ENCODE measurements around the gene MAP9.

DNA sequence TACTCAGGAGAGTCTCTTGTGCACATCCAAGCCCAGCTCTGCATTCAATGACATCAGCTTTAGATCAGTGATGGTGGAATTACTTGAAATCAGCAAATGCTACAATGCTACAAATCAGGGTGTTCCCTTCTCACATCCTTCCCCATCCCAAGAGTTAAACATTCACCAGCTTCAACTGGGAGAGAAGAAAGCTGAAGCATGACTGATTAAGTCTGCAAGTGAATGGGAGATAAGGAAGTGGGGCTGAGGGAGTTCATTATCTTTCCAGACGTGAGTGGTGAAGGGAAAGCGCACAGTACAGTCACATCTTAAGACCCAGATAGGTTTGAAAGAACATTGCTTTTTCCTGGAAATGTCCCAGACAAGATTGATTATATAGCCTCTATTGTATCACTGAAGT is 26.2 kb upstream of the MAP9 start:
- TF ChIP-seq, protein P1, sequence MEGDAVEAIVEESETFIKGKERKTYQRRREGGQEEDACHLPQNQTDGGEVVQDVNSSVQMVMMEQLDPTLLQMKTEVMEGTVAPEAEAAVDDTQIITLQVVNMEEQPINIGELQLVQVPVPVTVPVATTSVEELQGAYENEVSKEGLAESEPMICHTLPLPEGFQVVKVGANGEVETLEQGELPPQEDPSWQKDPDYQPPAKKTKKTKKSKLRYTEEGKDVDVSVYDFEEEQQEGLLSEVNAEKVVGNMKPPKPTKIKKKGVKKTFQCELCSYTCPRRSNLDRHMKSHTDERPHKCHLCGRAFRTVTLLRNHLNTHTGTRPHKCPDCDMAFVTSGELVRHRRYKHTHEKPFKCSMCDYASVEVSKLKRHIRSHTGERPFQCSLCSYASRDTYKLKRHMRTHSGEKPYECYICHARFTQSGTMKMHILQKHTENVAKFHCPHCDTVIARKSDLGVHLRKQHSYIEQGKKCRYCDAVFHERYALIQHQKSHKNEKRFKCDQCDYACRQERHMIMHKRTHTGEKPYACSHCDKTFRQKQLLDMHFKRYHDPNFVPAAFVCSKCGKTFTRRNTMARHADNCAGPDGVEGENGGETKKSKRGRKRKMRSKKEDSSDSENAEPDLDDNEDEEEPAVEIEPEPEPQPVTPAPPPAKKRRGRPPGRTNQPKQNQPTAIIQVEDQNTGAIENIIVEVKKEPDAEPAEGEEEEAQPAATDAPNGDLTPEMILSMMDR (IDR thresholded peaks at IDR 0.05) = no peak
- no peak for TF ChIP-seq POLR2AphosphoS5 (IDR thresholded peaks at IDR 0.05)
- TF ChIP-seq POLR2A (IDR thresholded peaks at IDR 0.05) = no peak
